ENCODE measurements around the gene TAOK3. TPM values are rescaled to one million over a fixed set of nuclear protein-coding genes. Genes with fewer than 3 reads are reported as not detected.

The TAOK3 gene
- polyA plus RNA-seq, 3 donors: 27.1 to 32.7 (median 27.9) TPM

Other genes with a start within 250 kb of the TAOK3 start
- gene PEBP1, start 236.8 kb downstream of the TAOK3 start, polyA plus RNA-seq (ENCODE audit: insufficient read length in 3 of 3): 100 to 1,000 TPM; 302 to 348 (median 328) TPM
- gene SUDS3, start 3.6 kb upstream of the TAOK3 start, polyA plus RNA-seq (ENCODE audit: insufficient read length in 3 of 3): 10 to 100 TPM; 42.6 to 60.6 (median 54.7) TPM

Measured in renal pelvis (tissue), 3 donors.